HT1080 (cell line): Measurements from ENCODE around the gene NRP1. TPM values are rescaled to one million over a fixed set of nuclear protein-coding genes. Genes with fewer than 3 reads are reported as not detected.

Source experiments
- DNase-seq: peaks from one replicate; pipeline ENCODE4 v3.0.0-alpha.2; 2015; ENCODE audit warnings: low read depth
- total RNA-seq: library from RNA; depleted of rRNA; stranded (reverse); fragments of >200 nt; shearing (Covaris generic); gene quantifications from 2 replicates; pipeline ENCODE4 v1.2.3, GENCODE V29; 2014

The NRP1 gene
- total RNA-seq, 1 experiment from 2014 or later = 281 TPM

DNA sequence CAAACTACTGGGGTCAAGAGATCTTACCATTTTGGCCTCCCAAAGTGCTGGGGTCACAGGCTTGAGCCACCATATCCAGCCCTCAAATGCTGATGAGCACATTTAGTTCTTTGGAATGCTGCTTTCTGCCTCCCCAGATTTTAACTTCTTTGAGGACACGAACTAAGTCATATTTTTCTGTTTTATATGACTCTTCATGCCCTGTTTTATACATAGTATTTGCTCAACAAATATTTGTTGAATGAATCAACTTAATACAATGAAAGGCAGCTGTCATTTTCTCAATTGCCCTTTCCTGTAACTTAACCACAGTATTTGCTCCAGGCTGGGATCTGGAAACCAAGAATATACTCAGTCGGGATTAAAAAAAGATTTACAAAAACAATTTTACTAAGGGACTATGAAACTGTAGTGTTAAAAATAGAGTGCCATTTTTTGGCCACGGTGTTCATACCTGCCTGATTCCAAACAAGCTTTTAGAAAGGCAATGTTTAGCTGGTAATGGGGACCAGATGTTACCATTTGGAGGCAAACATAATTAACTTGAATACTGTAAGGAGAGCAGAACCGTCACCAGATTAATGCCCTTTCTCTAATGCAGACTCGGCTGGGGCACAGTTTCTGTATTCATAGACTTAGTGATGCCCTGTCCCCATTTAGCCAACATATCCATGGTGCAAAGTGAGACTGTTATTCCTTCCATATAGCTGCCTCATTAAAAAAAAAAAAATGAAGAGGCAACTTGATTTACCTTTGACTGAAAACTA is 117.6 kb downstream of the NRP1 start:
- DNase-seq = peak; percentile 79

DNA sequence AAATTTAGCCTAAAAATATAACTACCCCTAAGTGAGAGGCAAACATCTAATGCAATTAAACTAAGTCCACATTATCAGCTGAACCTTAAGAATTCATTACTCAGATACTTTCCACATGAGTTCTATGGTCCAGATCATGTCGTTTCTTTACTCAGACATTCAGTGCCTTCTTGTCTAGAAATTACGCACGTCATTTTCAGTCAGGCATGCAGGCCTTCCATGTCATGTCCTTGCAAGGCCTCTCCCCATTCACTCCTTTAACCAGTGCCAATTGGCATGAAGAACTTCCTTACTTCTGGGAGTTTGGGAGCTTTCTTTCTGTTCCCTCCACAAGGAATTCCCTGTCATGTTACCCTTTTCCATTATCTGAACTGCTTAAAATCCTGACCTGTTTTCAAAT is 118.8 kb downstream of the NRP1 start:
- DNase-seq = no peak

DNA sequence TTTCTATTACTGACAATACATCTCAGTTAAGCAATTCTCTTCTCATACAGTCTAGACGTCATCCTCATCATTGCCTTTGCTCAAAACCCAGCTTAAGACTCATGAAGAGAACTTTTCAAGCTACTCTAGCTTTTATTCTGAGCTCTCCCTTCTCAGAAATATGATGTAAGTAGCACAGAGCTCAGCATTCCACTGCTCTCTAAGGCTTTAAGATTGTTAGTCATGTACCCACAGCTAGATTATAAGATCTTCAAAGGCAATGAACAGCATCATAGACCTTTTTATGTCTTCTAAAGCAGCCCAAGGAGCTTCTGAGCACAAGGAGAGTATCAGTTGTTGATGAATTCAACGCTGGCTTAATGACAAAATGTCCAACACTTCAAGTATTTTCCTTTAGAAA is 119.3 kb downstream of the NRP1 start:
- DNase-seq = no peak

DNA sequence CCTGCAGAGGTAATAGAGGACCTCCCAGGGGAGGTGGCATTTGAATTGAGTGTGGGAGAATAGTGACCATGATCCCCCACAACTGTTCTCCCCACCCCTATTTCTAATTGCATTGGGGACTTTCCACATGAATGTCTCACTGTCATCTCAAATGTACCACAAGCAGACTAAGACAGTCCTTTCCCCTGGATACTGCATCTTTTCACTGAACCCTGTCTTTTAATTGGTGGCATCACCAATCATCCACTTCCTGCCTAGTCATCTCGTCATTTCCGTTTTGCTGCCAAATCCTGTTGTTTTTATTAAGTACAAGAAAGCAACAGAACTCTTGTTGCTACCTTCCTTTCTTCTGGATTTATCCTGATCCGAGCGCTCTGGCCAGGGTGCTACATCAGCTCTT is 120.3 kb downstream of the NRP1 start:
- DNase-seq = peak; percentile 40

DNA sequence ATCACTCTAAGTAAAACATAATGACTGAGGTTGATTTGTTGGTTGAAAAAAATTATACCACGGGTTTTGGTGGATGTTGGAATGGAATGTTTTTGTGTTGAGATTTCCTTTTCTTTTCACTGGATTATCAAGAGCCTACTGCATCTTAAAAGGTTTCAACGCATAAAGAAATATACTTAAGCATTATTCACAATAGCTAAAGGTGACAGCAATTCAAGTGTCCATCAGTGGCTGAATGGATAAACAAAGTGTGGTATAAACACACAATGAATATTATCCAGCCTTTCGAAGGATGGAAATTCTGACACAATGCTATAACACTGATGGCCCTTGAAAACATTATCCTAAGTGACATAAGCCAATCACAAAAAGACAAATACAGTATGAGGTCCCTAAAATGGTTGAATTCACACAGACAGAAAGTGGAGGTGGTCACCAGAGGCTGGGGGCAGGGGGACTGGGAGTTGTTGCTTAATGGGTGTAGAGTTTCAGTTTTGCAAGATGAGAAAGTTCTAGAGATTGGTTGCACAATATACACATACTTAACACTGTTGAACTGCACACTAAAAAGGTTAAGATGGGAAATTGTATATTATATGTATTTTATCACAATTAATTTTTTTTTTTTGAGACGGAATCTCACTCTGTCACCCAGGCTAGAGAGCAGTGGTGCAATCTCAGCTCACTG is 122.3 kb downstream of the NRP1 start:
- DNase-seq = no peak

DNA sequence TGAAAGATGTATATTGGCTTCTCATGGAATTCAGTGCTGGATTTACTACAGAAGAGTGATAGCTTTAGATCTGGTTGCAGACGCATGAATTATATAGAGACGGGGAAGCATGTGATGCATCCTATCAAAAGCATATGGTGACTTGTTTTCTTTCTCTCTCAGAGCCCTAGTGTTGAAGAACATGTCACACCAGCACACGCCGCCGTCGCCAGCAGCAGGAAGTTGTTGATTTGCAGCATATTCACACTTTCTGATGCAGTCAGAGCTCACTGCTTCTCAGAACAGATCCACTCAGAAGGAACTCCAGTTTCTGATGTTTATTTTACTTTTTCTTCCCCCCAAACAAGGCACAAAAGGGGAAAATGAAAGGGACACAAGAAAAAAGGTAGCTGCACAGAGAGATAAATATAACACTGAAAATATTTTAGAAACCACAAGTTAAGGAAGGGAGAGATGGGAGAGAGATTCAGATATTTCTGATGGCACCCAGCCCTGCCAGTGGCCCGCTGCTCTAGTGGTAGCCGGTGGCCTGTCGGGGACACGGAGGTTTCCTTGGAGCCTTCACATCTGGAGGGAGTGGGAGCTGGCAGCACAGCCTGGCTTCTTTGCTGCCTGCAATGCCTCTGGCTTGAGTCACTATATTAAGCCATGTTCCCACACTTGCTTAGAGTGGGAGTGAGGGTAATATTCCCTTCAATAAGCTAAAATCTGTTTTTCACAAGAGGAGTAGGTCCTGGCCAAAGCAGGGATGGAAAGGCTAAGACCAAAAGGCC is 123.2 kb downstream of the NRP1 start:
- DNase-seq = no peak

DNA sequence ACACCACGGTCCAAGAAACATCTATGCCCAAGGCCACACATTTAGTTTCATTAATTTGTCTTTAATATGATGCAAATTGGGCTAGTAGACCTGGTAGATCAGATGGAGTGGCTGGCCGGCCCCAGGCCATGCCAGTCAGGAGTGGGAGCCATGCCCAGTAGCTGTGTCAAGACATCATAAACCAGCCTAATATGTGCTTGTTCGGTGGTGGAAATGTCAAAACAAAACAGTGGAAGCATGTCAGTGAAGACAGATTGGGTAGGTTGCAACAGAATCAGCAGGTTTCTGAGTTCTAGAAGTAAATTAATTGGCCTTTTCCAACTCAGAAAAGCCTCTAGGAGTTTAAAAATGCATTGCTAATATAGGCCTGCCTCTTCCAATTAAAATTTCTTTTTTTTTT is 124.7 kb downstream of the NRP1 start:
- DNase-seq = no peak

DNA sequence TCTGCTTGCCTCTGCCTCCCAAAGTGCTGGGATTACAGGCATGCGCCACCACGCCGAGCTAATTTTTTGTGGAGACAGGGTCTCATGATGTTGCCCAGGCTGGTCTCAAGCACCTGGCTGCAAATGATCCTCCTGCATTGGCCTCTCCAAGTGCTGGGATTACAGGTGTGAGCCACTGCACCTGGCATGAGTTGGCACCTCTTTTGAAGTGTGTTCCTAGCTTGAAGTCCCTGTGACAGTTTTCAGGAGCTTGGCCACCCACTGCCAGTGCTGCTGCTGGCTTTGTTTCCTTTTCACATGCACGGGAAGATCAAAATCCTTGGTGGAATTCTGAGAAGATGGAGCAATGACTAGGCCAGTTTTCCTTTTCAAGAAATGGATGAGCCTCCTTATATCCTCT is 126.3 kb downstream of the NRP1 start:
- DNase-seq = no peak

DNA sequence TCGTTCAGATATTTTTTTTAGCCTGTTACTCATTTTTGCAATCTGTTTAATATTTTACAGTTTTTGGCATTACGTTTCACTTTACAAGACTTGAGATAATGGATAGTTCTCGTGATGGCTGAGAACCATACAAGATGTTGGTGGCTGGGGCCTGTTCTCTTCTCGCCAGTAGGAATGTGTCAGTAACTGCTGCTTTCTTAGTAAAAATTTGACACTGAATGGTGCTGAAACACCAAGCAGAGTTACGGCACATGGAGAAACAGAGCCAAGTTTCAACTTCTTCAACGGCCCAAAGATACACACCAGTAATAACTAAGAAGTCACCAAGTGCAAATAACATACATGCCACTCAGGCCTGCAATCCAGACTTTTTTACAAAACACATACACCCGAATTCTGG is 130.4 kb downstream of the NRP1 start:
- no peak for DNase-seq

DNA sequence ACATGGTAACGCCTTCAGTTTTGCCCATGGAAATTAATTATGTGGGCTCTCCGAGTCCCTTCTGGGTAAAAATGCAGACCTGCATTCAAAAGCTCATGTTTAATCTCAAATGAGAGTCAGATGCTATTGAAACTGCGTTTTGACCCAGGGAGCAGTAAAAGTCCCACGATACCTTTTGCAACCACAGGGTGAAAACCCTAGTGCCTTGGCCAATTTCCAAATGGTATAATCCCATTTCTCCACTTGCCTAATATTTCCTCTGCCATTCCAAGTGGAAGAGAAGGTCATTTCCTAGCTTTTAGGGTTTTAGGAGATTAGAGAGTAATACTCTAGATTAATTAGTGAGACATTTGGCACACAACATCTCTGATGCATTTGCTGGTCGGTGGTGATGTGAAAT is 132.5 kb downstream of the NRP1 start:
- no peak for DNase-seq

DNA sequence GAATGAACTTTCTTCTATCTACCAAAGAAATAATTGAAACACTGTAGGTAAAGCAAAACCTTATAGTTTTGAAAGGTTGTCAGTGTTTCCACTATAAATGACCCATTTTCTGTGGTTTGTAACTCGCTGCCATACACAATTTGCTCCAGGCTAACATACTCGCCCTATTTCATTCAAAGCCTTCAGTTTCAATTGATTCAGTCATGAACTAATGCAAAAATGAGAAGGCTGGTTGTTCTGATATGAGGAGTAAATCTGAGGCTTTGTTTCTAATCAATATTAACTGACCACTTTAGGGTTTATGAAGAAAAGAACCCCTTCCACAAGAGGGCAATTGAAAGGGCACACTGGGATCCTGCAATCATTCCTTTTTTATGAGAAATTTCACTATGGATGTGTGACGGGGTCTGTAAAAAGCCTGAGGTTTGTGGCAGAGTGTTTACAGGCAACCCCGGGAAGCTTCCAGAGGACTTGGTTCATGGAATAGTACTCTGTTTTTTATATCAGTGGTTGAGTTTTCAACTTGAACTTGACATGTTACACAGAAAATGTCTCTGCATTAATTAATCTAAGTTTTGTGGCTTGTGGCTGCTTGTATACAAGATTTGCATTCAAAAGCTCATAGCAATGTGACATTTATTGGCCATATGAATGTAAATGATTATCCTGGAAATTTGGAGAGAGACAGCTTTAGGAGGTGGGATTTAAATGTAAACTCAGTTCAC is 133.2 kb downstream of the NRP1 start:
- DNase-seq = no peak

DNA sequence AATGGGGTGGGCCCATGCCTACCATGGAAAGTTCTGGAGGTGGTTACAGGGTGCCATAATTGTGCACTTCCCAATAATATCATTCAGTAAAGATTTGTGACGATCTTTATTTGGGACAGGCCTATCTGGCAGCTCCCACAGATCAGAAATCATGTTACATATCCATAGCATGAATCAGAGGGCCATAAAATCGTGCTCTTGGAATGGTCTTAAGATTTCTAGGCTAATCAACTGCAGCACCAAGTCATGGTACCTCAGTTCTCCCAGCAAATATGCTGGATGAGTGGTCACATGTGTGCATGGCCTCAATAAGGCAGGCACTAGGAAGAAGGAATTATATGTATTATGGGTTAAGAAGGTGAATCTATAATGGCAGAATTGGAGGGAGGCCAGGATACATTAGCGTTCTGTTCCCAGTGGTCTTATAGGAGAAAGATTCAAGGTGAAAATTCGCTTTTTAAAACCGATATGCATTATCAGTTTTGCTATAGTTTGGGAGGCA is 134.7 kb downstream of the NRP1 start:
- no peak for DNase-seq

DNA sequence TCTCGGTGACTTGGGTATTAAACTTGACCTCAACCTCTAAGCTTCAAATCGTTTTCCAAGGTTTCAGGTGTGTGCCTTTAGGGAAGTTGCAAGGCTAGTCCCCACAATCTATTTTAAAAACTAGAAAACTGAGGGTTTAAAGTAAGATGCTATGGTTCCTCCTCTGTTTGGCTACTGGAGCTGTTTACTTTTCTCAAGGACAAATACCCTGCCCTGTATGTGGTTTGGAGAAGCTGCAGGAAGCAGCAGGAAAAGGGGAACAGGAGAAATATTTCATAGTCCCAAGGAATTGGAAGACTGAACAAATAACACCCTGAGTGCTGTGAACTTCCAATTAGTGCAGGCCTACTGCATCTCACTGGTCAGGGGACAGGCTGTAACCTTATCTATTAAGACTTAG is 135.9 kb downstream of the NRP1 start:
- no peak for DNase-seq

DNA sequence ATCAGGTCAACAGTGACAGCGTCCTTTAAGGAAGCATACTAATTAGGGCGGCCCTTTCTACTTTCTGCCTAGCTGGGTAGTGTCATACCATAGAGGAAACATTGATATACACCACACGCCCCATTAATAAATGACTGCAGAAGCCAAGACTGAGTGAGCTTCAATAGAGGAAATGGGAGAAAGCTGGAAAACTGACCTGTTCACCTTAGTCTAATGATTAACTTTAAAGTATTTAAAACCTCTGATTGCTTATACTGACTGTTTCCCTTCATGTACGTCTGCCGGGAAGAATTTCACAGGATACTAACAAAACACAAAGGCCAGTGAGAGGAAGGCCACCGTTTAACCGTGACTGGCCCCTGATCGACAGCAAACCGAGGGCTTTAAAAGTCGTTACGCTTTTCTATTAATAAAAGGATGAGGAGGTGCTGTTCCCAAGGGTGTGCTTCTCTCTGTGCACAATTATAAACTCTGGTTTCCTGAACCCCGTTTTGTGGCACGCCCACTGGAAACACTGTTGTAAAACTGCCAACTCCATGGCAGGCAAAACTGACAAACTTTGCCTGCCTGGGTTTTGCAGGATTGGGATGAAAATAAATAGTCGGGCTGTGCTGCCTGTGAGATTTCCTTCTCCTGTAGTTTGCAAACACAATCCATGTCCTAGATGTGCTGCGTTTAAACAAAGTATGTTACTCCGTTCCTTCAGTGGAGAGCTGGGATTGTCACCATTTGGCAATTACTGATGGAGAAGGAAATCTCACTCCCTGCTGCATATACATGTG is 137.6 kb downstream of the NRP1 start:
- no peak for DNase-seq

DNA sequence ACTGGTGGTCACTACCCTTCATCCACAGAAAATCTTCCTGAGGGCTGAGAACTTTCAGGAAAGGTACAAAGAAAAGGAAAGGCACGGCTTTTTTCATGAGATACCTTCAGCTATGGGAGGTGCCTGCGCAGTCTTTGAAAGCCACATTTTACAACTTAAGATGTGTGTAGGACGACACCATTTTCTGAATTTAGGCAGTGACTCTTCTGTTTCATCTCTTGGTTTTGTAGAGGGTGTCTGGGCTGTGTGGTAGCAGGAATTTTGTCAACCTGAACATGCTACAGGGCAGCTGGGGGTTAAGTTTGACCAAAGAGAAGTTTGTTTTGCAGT is 138.1 kb downstream of the NRP1 start:
- DNase-seq = no peak

DNA sequence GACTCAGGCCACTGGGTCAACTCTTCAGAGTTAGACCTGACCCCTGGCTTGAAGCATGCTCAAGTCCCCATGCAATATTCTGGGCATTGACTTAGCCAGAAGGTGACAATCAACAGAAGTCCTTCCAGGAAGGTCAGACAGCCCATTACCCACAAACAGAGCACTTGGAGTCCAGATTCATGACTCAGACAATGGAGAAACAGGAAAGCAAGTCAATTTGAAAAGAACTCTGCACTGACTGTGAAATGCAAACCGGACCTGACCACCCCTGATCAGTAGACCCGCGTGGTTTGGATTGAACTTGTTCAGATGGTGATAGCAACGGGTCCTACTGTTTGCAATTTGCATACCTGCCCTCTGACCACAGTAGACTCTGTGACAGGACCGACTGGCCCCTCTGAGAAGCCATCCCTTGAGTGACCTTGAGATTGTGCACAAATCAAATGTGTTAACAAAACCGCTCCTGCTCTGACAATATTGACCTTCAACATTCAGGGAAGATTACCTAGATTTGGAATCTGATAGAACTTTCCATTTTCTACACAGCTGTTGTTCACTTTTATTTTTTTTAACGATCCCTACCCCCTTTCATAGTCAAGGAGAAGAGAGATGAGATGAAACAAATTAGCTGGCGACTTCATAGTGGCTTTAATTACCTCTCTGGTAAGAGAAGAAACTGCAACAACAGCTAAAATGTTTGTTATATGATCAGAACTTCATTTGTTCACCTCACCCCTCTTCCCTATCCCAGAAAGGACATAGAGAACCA is 138.7 kb downstream of the NRP1 start:
- DNase-seq = peak; percentile 57

DNA sequence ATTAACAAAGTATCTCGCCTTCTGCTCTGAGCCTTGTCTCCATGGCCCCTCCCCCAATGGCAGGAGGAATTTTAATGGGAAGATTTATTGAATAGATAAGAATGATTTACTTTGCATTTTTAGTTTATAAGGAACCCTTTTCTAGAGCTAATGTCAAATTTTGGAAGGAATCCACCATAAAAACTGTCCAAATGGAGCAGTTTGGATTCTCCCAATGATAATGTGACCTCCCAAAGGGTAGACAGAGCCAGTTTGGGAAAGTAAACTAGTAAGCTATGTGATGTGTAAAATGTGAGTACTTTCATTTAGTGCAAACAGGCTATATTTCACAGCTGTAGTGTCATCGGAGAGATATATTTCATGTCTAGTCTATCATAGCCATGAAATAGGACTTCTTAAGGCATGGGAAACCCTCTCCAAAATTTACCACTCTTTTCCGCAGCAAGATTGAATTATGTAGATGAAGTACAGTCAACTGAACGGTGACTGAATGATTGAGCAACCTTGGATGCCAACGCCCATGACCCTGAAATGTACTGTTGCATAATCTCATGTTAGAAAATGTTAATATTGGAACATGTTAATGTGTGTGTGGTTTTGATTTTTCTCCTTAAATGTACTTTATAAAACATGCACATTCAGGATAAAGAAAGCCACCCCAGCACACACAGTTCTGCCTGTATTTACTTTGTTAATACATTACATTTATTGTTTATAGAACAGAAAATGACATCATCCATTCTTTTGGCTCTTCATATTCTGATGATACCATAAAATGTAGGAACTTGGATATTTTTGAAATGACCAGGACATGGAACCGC is 140.6 kb downstream of the NRP1 start:
- no peak for DNase-seq

DNA sequence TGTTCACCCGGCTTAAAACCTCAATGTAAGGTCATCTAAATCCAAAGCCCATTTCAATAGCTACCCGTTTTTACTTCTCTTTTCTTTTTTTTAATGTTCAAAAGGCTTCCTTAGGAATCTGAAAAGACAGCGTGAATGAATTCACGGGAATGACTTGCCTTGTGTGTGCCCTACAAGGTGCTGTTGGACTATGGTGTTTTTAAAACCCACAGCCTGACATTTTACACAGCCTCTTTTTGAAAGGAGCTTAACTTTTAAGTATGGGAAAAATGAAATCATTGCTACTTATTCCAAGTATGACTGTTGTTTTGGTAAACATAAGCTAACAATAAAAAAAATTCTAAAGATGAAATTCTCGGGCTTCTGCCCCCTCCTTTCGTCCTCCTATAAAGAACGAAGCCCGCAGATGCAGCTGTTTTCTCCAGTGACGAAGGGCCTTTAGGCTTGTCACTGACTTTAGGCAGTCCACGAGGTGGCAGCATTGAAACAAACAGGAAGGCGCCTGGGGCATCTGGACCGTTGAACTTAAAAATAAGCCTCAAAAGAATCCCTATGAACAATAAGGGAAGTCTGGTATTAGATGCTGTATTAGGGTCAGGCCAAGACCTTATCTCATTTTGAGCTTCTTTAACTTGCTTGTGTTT is 141.3 kb downstream of the NRP1 start:
- peak; percentile 61 for DNase-seq

DNA sequence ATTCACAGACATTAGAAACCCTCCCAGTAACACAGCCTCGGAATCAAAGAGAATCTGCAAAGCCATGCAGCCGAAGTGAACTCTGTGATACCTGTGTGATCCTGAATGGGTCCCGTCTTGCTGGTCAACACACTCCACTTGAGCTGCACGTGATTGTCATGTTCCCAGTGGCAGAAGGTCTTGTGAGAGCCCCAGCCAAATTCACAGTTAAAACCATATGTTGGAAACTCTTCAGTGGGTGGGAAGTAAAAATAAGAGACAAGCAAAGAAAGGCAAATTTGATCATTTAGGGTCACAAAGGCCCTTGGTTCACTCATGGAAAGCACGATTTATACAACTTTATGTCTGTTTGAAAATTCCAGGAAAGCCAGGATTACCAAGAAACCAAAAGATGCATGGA is 142.3 kb downstream of the NRP1 start:
- no peak for DNase-seq
